Measurements from ENCODE around the gene SH3TC1.
A peak's percentile ranks its signal among the peaks of the same experiment; 100 is the strongest.

The SH3TC1 gene

DNA sequence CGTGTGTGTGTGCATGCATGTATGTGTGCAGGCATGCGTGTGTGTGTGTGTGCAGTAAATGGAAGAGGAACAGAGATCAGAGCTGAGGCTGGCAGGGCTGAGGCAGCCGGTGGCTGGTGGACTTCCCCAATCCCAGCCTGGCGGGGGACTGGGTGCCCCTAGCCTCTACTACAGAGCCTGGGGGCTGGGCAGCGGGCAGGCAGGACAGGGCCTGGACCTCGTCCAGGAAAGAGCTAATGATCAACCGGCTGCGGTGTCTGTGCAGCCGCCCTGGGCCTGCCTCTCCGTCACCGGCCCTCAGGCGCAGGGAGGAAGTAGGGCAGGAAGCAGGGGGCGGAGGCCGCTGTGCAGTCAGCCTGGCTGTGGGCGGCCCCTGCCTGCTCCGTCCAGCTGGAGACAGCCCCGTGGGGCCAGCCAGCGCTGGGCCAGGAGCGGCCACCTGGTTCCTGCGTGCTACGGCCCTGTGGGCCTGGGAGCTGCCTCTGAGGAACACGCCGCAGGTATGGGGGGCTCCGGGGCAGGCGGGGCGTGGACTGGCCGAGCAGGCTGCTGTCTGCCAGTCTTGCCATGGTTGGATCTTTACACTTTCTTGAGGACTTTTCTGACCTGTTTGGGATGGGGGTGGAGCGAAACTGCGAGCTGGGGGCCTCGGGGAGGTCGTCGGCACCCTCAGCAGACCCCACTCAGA, at the start of gene SH3TC1:
Gene SH3TC1, plus strand, starts transcription at position 385 of the 688 bp plus-strand sequence. CDS start 5,905 bp downstream, outside the sequence.
- no peaks in the 10 kb centered on the region for H3K36me3 Mint-ChIP-seq
- peak within 1 kb of the TSS; percentile 79 for H3K27ac Mint-ChIP-seq
- H3K9me3 Mint-ChIP-seq: no peaks in the 10 kb centered on the region
- H3K4me1 Mint-ChIP-seq: peaks cover 44% of the 10 kb centered on the region
- peak within 1 kb of the TSS; percentile 84 for H3K4me3 Mint-ChIP-seq
- peak; percentile 64 to 79 for DNase-seq (ENCODE audit: low spot score in 2 of 2)
- ATAC-seq: peak; percentile 94

DNA sequence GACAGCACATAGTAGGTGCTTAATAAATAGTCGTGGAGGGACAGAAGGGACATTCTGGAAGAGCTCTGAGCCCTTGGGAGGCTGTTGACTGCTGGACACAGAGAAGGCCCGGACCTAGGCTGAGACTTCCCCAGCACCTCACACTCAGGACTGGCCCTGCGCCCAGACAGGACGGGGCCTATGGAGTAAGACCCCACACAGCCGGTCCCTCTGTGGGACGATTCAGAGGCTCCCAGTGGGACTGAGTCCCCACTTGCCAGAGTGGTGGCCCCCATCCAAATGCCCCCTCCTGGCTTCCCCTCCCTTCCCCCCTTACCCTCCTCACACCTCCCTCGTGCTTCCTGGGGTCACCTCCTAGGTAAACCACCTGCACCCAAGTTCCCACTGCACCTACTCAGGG, 49.4 kb upstream of the SH3TC1 start:
- H3K4me3 Mint-ChIP-seq: no peak overlapping the region
- peak overlapping the region; percentile 58 for H3K27ac Mint-ChIP-seq
- ATAC-seq: no peak
- no peaks in the 10 kb centered on the region for H3K36me3 Mint-ChIP-seq
- no peak for DNase-seq (ENCODE audit: low spot score in 2 of 2)
- H3K9me3 Mint-ChIP-seq: no peaks in the 10 kb centered on the region
- no peaks in the 10 kb centered on the region for H3K4me1 Mint-ChIP-seq

DNA sequence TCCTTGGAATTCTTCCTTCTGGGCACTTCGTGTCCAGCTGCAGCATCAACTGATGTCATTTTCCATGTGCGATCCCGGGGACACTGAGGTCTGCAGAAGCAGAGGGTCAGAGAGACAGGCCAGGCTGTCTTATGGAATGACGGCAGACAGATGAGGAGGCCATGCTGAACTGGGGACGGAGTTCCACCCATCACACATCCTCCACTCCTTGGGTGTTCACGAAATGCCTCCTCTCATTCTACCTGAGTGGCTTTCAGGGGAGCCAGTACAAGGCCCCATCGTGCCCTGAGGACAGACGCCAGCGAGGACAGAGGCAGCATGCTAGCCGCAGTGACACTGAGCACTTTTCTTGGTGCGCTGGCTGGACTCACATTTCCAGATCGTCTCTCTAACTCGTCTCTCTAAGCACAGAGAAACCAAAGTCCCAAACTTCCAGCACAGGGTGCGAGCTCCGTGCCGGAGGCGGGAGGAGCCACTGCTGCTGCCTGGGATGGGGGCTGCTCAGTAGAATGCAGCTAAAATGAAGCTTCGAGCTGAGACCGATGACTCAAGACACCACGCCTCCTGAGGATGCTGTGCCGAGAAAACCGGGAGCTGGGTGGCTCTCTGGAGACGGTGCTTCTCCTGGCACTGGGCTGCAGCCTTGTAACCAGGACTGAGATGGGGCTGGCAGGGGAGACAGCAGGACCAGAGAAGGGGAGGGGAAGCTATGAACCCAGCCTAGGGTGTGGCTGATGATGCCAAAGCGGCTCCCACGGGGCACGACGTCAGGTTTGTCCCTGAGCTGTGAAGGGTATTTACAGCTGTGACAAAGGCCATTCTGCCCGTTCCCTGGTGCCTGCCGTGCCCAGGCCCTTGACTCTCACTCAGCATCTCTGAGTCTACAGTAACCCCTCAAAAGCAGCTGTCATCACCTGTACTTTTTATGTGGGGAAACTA, 48.7 kb upstream of the SH3TC1 start:
- Mint-ChIP-seq H3K36me3 (no peaks in the 10 kb centered on the region), H3K9me3 (no peaks in the 10 kb centered on the region), H3K4me3 (no peak overlapping the region), H3K4me1 (peaks cover 2% of the 10 kb centered on the region), H3K27ac (no peak overlapping the region)
- ATAC-seq: no peak
- no peak for DNase-seq (ENCODE audit: low spot score in 2 of 2)

GRCh38 chr4:8151165-8151650, 47.9 kb upstream of the SH3TC1 start:
- DNase-seq (ENCODE audit: low spot score in 2 of 2): no peak
- no peak overlapping the region for H3K4me3 Mint-ChIP-seq
- ATAC-seq: no peak
- no peaks in the 10 kb centered on the region for H3K36me3 Mint-ChIP-seq
- no peaks in the 10 kb centered on the region for H3K9me3 Mint-ChIP-seq
- H3K27ac Mint-ChIP-seq: no peak overlapping the region
- peaks cover 6% of the 10 kb centered on the region for H3K4me1 Mint-ChIP-seq

- no peaks in the 10 kb centered on the region for H3K9me3 Mint-ChIP-seq
- H3K27ac Mint-ChIP-seq: no peak overlapping the region
- ATAC-seq (no peak), DNase-seq (ENCODE audit: low spot score in 2 of 2) (no peak)
- H3K36me3 Mint-ChIP-seq: no peaks in the 10 kb centered on the region
- peaks cover 7% of the 10 kb centered on the region for H3K4me1 Mint-ChIP-seq
- H3K4me3 Mint-ChIP-seq: no peak overlapping the region
Measured at GRCh38 chr4:8152090-8152864, 46.8 kb upstream of the SH3TC1 start.

DNA sequence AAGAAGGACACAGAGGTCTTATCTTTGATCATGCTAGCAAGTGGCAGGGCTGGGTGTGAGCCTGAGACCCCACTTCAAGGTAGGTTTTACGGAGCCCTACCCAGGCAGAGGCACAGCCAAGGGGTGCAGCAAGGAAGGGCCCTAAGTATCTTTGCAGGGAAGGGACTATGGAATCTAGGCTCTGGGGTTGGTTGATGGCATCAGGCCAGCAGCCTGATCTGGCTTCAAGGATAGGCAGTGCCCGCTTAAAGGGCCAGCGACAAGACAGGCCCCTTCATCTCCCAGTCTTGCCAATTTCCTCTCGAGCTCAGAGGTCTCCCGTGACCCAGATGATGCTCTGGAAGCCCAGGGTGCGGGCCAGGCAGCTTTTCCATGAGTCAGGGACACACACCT, 46.2 kb upstream of the SH3TC1 start:
- Mint-ChIP-seq H3K4me3 (no peak overlapping the region), H3K27ac (no peak overlapping the region), H3K36me3 (no peaks in the 10 kb centered on the region), H3K9me3 (no peaks in the 10 kb centered on the region), H3K4me1 (peaks cover 13% of the 10 kb centered on the region)
- DNase-seq (ENCODE audit: low spot score in 2 of 2) (no peak), ATAC-seq (no peak)

- no peak for ATAC-seq
- no peak overlapping the region for H3K27ac Mint-ChIP-seq
- H3K36me3 Mint-ChIP-seq: no peaks in the 10 kb centered on the region
- no peaks in the 10 kb centered on the region for H3K9me3 Mint-ChIP-seq
- no peak overlapping the region for H3K4me3 Mint-ChIP-seq
- no peak for DNase-seq (ENCODE audit: low spot score in 2 of 2)
- H3K4me1 Mint-ChIP-seq: peaks cover 13% of the 10 kb centered on the region
Measured at GRCh38 chr4:8153441-8153840, 45.6 kb upstream of the SH3TC1 start.

DNA sequence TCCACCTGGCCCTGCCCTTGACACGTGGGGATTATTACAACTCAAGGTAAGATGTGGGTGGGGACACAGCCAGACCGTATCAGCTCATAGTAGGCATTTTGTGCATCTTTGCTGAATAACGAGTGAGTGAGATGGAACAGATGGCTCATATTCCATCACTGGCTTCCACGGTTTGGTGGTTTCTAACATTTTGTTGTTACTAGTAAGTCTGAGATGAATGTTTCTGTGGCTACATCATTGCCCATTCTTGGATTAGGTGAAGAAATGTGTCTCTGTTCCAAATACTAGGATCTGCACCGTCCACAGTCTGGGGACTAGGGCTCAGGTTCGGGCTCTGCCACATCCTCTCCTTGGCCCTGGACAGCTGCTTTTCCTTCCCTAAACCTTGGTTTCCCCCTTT, 44.0 kb upstream of the SH3TC1 start:
- no peaks in the 10 kb centered on the region for H3K36me3 Mint-ChIP-seq
- no peak for DNase-seq (ENCODE audit: low spot score in 2 of 2)
- no peak overlapping the region for H3K27ac Mint-ChIP-seq

DNA sequence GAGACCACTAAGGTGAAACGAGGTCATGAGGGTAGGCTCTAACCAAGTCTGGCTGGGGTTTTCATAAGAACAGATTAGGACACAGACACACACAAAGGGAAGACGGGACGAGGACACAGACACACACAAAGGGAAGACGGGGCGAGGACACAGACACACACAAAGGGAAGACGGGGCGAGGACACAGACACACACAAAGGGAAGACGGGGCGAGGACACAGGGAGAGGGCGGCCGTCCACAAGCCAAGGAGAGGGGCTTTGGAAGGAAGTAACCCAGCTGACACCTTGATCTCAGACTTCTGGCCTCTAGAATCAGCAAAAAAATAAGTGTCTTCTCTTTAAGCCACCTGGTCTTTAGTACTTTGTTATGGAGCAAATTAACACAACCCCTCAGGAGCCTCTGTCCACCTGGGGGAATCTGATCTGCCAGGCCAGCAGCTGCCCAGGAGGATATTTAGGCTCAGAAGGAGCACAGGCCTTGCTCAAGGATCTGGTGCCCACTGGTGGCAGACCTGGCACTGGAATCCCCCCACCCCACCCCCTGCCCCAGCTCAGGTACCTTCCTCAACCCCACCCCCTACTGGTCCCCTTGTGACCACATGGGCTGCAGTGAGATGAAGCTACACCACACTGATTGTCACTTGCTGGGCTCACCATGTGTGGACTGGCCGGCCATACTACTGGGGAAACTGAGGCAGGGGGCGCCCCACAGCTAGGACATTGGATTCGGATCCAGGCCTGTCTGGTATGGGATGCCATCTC, 43.2 kb upstream of the SH3TC1 start:
- H3K4me3 Mint-ChIP-seq: no peak overlapping the region
- no peaks in the 10 kb centered on the region for H3K36me3 Mint-ChIP-seq
- H3K9me3 Mint-ChIP-seq: no peaks in the 10 kb centered on the region
- peaks cover 27% of the 10 kb centered on the region for H3K4me1 Mint-ChIP-seq
- no peak for ATAC-seq
- no peak overlapping the region for H3K27ac Mint-ChIP-seq
- DNase-seq (ENCODE audit: low spot score in 2 of 2): no peak

More for the DNA sequence above, 44.0 kb upstream of the SH3TC1 start:
- Mint-ChIP-seq H3K9me3 (no peaks in the 10 kb centered on the region), H3K4me1 (peaks cover 27% of the 10 kb centered on the region), H3K4me3 (no peak overlapping the region)
- ATAC-seq: no peak

- Mint-ChIP-seq H3K27ac (no peak overlapping the region), H3K9me3 (no peaks in the 10 kb centered on the region), H3K36me3 (no peaks in the 10 kb centered on the region), H3K4me3 (no peak overlapping the region), H3K4me1 (peaks cover 27% of the 10 kb centered on the region)
- ATAC-seq (no peak), DNase-seq (ENCODE audit: low spot score in 2 of 2) (no peak)
Measured at GRCh38 chr4:8156617-8157016, 42.5 kb upstream of the SH3TC1 start.

GRCh38 chr4:8157496-8157895, 41.6 kb upstream of the SH3TC1 start:
- Mint-ChIP-seq H3K36me3 (no peaks in the 10 kb centered on the region), H3K4me3 (peak overlapping the region; percentile 99), H3K9me3 (no peaks in the 10 kb centered on the region), H3K27ac (no peak overlapping the region), H3K4me1 (peaks cover 27% of the 10 kb centered on the region)
- ATAC-seq: no peak
- no peak for DNase-seq (ENCODE audit: low spot score in 2 of 2)

GRCh38 chr4:8157944-8158709, 41.0 kb upstream of the SH3TC1 start:
- no peak overlapping the region for H3K27ac Mint-ChIP-seq
- DNase-seq (ENCODE audit: low spot score in 2 of 2): peak; percentile 13 to 57

GRCh38 chr4:8158710-8159536, 40.2 kb upstream of the SH3TC1 start, which contains the start of gene ABLIM2:
TSS of gene ABLIM2 (minus strand) at chr4:8158813. CDS start at chr4:8158689, 124 bp downstream.
- Mint-ChIP-seq H3K9me3 (no peaks in the 10 kb centered on the region), H3K36me3 (no peaks in the 10 kb centered on the region), H3K4me1 (peaks cover 27% of the 10 kb centered on the region), H3K4me3 (peak within 1 kb of the TSS; percentile 99), H3K27ac (peak within 1 kb of the TSS; percentile 97)
- ATAC-seq: peak; percentile 98
- peak; percentile 98 to 99 for DNase-seq (ENCODE audit: low spot score in 2 of 2)

More at GRCh38 chr4:8157944-8158709, 41.0 kb upstream of the SH3TC1 start:
- Mint-ChIP-seq H3K9me3 (no peaks in the 10 kb centered on the region), H3K36me3 (no peaks in the 10 kb centered on the region), H3K4me1 (peaks cover 27% of the 10 kb centered on the region), H3K4me3 (peak overlapping the region; percentile 99)
- no peak for ATAC-seq

Measured in stimulated activated effector memory CD8-positive, alpha-beta T cell treated with anti-CD3 and anti-CD28 coated beads, Interleukin-12 subunit alpha, Interleukin-12 subunit beta, amount 100 ng/mL, for 72 hours (primary cell).